Erythroblast (primary cell): Measurements from ENCODE around the gene KRTAP9-8.

ENCODE experiments used
- DNase-seq, 2 experiments: peaks; one replicate each; lab custom pipeline; 2025; lab: John Stamatoyannopoulos, UW
- GATA1 ChIP-seq: IDR thresholded peaks from 2 replicates; pipeline ENCODE4 v1.6.1; 2011; ENCODE audit warnings: low read depth, mild to moderate bottlenecking, control low read depth, low read length, moderate library complexity
- POLR2A ChIP-seq: IDR thresholded peaks from 2 replicates; pipeline ENCODE4 v1.6.1; 2011; ENCODE audit warnings: mild to moderate bottlenecking, low read length

KRTAP9-8 gene

DNA sequence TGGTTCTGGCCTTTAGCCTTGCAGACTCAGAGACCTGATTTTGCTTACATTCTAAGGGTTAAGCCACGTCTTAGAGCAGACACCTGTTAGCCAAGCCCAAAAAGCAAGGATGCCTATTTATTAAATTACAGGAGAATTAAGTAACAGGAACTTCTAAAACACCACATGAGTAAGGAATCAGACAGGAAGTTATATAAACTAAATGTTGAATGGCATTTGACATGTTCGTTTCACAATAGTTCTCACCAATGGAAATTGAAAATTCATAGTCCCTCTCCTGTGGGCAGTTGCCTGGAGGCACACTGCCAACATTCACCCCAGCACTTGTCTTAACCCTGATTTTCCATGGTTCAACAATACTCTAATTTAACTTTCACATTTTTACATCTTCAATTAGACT is 46.7 kb downstream of the KRTAP9-8 start:
- DNase-seq = no peak
- TF ChIP-seq GATA1 = no peak
- TF ChIP-seq POLR2A = no peak

DNA sequence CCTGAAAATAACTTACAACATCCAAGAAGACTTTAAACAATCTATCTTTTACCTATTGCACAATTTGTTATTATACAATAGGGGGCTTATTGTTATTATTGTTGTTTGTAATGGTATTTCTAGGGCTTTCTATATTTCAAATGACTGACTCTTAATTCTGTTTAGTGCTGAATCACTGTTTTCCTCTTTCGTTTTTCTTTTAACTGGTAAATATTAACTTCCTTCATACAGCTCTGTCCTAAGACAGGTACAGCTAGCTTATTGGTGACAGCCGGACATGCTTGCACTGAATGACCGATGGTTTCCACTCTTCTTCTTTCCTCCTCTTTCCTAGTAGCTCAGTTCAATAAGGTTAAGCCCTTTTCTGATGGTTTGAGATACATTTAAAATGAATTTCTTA is 49.3 kb downstream of the KRTAP9-8 start:
- no peak for DNase-seq
- TF ChIP-seq POLR2A (no peak), GATA1 (no peak)
